Measurements from ENCODE around the gene PKHD1. TPM values are rescaled to one million over a fixed set of nuclear protein-coding genes. Genes with fewer than 3 reads are reported as not detected.

The PKHD1 gene
- total and polyA plus RNA-seq, 2 of the 13 experiments (the other 11 are each of a cell fraction or from before 2014, with no cell fraction given), result 0.01 to 0.13 TPM

DNA sequence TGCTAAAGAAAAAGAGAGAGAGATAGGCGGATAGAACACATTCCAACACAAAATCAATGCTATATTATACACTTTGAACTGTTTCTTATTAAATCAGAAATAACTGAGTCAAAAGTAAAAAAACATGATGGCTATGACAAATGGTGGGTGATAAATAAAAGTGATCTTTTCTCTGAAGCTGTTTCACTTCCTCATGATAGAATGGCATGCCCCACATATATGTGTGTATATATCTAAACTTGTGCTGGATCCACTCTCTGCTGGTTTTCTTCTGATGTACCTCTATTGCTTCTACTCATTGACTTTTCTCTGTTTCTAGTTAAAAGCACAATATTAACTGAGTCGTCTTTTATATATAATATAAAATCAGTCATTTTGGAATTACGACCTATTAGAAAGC lies 429.9 kb downstream of the PKHD1 start:
- ChIA-PET CTCF (ENCODE audit: low intra/inter-chr PET ratio, low total read pairs) (no interaction called here), POLR2A (no interaction called here)
- ATAC-seq (no peak), DNase-seq (ENCODE audit: low spot score) (no peak), FAIRE-seq (no peak)
- Histone ChIP-seq H3K9ac (ENCODE audit: insufficient read depth, low read depth, low read length) (no peak overlapping the region), H3K36me3 (replicated peaks in 1 of 2; ENCODE audit: control insufficient read depth in 1 of 2, insufficient read depth in 2 of 2, low read length in 2 of 2) (no peaks in the 10 kb centered on the region), H3K4me2 (ENCODE audit: low read depth, low read length) (no peak overlapping the region), H3K4me1 (ENCODE audit: insufficient read depth, low read length) (no peaks in the 10 kb centered on the region), H3K4me3 (replicated peaks in 1 of 3; ENCODE audit: insufficient read depth in 1 of 3, low read depth in 2 of 3, low read length in 3 of 3) (no peak overlapping the region), H3K9me3 (ENCODE audit: low read length) (no peaks in the 10 kb centered on the region), H2AFZ (ENCODE audit: low read length) (no peak overlapping the region), H4K20me1 (ENCODE audit: insufficient read depth, low read length) (no peaks in the 10 kb centered on the region), H3K79me2 (ENCODE audit: insufficient read depth, low read length) (no peaks in the 10 kb centered on the region), H3K27ac (ENCODE audit: extremely low read length, insufficient read depth, low read length) (no peak overlapping the region), H3K27me3 (ENCODE audit: control insufficient read depth in 1 of 2, insufficient read depth in 2 of 2, low read length in 2 of 2) (no peaks in the 10 kb centered on the region)
- BruUV-seq (replicated peaks), result no TSS peak
- in situ Hi-C loops (cut with HindIII; ENCODE audit: extremely low pct_ligation_motif_present, low pct_unique_long_range_greater_than_20kb) (no loop called here), intact Hi-C loops (cut with micrococcal nuclease; ENCODE audit: unreplicated experiment) (no loop called here)
- WGBS (ENCODE audit: low lambda C conversion rate), result 25% methylated on average over 3 of the region's 3 CpGs
- TF ChIP-seq, protein P1, sequence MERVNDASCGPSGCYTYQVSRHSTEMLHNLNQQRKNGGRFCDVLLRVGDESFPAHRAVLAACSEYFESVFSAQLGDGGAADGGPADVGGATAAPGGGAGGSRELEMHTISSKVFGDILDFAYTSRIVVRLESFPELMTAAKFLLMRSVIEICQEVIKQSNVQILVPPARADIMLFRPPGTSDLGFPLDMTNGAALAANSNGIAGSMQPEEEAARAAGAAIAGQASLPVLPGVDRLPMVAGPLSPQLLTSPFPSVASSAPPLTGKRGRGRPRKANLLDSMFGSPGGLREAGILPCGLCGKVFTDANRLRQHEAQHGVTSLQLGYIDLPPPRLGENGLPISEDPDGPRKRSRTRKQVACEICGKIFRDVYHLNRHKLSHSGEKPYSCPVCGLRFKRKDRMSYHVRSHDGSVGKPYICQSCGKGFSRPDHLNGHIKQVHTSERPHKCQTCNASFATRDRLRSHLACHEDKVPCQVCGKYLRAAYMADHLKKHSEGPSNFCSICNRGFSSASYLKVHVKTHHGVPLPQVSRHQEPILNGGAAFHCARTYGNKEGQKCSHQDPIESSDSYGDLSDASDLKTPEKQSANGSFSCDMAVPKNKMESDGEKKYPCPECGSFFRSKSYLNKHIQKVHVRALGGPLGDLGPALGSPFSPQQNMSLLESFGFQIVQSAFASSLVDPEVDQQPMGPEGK (CRISPR knock-in tag; IDR thresholded peaks at IDR 0.05), result no peak
- TF ChIP-seq, protein P2, sequence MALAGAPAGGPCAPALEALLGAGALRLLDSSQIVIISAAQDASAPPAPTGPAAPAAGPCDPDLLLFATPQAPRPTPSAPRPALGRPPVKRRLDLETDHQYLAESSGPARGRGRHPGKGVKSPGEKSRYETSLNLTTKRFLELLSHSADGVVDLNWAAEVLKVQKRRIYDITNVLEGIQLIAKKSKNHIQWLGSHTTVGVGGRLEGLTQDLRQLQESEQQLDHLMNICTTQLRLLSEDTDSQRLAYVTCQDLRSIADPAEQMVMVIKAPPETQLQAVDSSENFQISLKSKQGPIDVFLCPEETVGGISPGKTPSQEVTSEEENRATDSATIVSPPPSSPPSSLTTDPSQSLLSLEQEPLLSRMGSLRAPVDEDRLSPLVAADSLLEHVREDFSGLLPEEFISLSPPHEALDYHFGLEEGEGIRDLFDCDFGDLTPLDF (CRISPR knock-in tag; IDR thresholded peaks at IDR 0.05), result no peak
- TF ChIP-seq, protein P3, sequence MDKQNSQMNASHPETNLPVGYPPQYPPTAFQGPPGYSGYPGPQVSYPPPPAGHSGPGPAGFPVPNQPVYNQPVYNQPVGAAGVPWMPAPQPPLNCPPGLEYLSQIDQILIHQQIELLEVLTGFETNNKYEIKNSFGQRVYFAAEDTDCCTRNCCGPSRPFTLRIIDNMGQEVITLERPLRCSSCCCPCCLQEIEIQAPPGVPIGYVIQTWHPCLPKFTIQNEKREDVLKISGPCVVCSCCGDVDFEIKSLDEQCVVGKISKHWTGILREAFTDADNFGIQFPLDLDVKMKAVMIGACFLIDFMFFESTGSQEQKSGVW (CRISPR knock-in tag; IDR thresholded peaks at IDR 0.05; ENCODE audit: borderline replicate concordance), result no peak
- TF ChIP-seq, protein P4, sequence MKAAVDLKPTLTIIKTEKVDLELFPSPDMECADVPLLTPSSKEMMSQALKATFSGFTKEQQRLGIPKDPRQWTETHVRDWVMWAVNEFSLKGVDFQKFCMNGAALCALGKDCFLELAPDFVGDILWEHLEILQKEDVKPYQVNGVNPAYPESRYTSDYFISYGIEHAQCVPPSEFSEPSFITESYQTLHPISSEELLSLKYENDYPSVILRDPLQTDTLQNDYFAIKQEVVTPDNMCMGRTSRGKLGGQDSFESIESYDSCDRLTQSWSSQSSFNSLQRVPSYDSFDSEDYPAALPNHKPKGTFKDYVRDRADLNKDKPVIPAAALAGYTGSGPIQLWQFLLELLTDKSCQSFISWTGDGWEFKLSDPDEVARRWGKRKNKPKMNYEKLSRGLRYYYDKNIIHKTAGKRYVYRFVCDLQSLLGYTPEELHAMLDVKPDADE (CRISPR knock-in tag; IDR thresholded peaks at IDR 0.05), result no peak
- TF ChIP-seq ZBTB20 (CRISPR knock-in tag; IDR thresholded peaks at IDR 0.05; ENCODE audit: borderline replicate concordance, low read depth), result no peak
- TF ChIP-seq MIER3 (CRISPR knock-in tag; IDR thresholded peaks at IDR 0.05; ENCODE audit: borderline replicate concordance), result no peak
- TF ChIP-seq, protein P5, sequence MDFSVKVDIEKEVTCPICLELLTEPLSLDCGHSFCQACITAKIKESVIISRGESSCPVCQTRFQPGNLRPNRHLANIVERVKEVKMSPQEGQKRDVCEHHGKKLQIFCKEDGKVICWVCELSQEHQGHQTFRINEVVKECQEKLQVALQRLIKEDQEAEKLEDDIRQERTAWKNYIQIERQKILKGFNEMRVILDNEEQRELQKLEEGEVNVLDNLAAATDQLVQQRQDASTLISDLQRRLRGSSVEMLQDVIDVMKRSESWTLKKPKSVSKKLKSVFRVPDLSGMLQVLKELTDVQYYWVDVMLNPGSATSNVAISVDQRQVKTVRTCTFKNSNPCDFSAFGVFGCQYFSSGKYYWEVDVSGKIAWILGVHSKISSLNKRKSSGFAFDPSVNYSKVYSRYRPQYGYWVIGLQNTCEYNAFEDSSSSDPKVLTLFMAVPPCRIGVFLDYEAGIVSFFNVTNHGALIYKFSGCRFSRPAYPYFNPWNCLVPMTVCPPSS (IDR thresholded peaks at IDR 0.05), result no peak
- TF ChIP-seq, protein P6, sequence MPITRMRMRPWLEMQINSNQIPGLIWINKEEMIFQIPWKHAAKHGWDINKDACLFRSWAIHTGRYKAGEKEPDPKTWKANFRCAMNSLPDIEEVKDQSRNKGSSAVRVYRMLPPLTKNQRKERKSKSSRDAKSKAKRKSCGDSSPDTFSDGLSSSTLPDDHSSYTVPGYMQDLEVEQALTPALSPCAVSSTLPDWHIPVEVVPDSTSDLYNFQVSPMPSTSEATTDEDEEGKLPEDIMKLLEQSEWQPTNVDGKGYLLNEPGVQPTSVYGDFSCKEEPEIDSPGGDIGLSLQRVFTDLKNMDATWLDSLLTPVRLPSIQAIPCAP (CRISPR knock-in tag; IDR thresholded peaks at IDR 0.05; ENCODE audit: low read depth), result no peak
- no peak for TF ChIP-seq ZSCAN12 (CRISPR knock-in tag; IDR thresholded peaks at IDR 0.05)
- TF ChIP-seq TAF15 (IDR thresholded peaks at IDR 0.05; ENCODE audit: low read depth, low read length, poor library complexity, severe bottlenecking), result no peak
- TF ChIP-seq NR2F6 (IDR thresholded peaks at IDR 0.05), result no peak
- TF ChIP-seq NR2F6 (CRISPR knock-in tag; IDR thresholded peaks at IDR 0.05), result no peak
- TF ChIP-seq ZNF773 (CRISPR knock-in tag; IDR thresholded peaks at IDR 0.05; ENCODE audit: borderline replicate concordance), result no peak
- TF ChIP-seq, protein P7, sequence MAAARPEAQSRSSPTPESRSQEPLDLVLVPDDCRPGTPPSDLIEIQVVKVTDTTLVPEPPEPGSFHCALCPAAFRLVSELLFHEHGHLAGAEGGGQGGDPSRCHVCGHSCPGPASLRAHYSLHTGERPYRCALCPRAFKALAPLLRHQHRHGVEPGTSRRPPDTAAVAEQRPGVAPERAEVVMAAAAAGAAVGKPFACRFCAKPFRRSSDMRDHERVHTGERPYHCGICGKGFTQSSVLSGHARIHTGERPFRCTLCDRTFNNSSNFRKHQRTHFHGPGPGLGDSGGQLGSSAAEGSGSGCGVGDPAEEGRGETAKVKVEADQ (CRISPR knock-in tag; IDR thresholded peaks at IDR 0.05; ENCODE audit: borderline replicate concordance), result no peak

All from HepG2 (cell line).